GM21423 (cell line): ENCODE results near the gene COL4A1.
A peak's percentile ranks its signal among the peaks of the same experiment; 100 is the strongest.

Experiments
- ATAC-seq: cut with Tn5 transposase; IDR thresholded peaks from one replicate; pipeline ENCODE4 v1.9.1; 2021; ENCODE audit warnings: mild to moderate bottlenecking, moderate library complexity; ENCODE audit not compliant: unreplicated experiment

COL4A1 gene

GRCh38 chr13:110341445-110342244, 34.7 kb upstream of the COL4A1 start:
- ATAC-seq = peak; percentile 49

- peak; percentile 65 for ATAC-seq
Observed at GRCh38 chr13:110340812-110341444, 34.0 kb upstream of the COL4A1 start.

GRCh38 chr13:110339975-110340550, 33.1 kb upstream of the COL4A1 start:
- ATAC-seq = no peak

- no peak for ATAC-seq
Observed at GRCh38 chr13:110339263-110339662, 32.3 kb upstream of the COL4A1 start.

- no peak for ATAC-seq
Observed at GRCh38 chr13:110338441-110339101, 31.6 kb upstream of the COL4A1 start.

GRCh38 chr13:110337247-110337646, 30.3 kb upstream of the COL4A1 start:
- ATAC-seq = no peak

- ATAC-seq = no peak
Observed at GRCh38 chr13:110336681-110337080, 29.7 kb upstream of the COL4A1 start.

- ATAC-seq = no peak
Observed at GRCh38 chr13:110336108-110336507, 29.2 kb upstream of the COL4A1 start.

GRCh38 chr13:110334841-110335490, 28.0 kb upstream of the COL4A1 start:
- no peak for ATAC-seq

- ATAC-seq = no peak
Observed at GRCh38 chr13:110334256-110334655, 27.3 kb upstream of the COL4A1 start.

GRCh38 chr13:110333837-110334236, 26.9 kb upstream of the COL4A1 start:
- ATAC-seq = no peak

- ATAC-seq = no peak
Observed at GRCh38 chr13:110332750-110333149, 25.8 kb upstream of the COL4A1 start.

- no peak for ATAC-seq
Observed at GRCh38 chr13:110331362-110331761, 24.4 kb upstream of the COL4A1 start.

- no peak for ATAC-seq
Observed at GRCh38 chr13:110330491-110331011, 23.6 kb upstream of the COL4A1 start.

GRCh38 chr13:110329798-110330461, 23.0 kb upstream of the COL4A1 start:
- no peak for ATAC-seq

GRCh38 chr13:110329258-110329657, 22.3 kb upstream of the COL4A1 start:
- no peak for ATAC-seq

GRCh38 chr13:110328573-110328972, 21.6 kb upstream of the COL4A1 start:
- ATAC-seq = no peak

- ATAC-seq = no peak
Observed at GRCh38 chr13:110327051-110327721, 20.2 kb upstream of the COL4A1 start.

- no peak for ATAC-seq
Observed at GRCh38 chr13:110326263-110326904, 19.4 kb upstream of the COL4A1 start.
